ENCODE measurements around the gene NEK11. TPM values are rescaled to one million over a fixed set of nuclear protein-coding genes. Genes with fewer than 3 reads are reported as not detected.
"Not testable (repeated sequence)": the region's sequence is repeated elsewhere in the genome, so short reads cannot be mapped to it uniquely, and the experiment has no call there.

Gene NEK11
- total RNA-seq, 1 donor, result 10.4 TPM

DNA sequence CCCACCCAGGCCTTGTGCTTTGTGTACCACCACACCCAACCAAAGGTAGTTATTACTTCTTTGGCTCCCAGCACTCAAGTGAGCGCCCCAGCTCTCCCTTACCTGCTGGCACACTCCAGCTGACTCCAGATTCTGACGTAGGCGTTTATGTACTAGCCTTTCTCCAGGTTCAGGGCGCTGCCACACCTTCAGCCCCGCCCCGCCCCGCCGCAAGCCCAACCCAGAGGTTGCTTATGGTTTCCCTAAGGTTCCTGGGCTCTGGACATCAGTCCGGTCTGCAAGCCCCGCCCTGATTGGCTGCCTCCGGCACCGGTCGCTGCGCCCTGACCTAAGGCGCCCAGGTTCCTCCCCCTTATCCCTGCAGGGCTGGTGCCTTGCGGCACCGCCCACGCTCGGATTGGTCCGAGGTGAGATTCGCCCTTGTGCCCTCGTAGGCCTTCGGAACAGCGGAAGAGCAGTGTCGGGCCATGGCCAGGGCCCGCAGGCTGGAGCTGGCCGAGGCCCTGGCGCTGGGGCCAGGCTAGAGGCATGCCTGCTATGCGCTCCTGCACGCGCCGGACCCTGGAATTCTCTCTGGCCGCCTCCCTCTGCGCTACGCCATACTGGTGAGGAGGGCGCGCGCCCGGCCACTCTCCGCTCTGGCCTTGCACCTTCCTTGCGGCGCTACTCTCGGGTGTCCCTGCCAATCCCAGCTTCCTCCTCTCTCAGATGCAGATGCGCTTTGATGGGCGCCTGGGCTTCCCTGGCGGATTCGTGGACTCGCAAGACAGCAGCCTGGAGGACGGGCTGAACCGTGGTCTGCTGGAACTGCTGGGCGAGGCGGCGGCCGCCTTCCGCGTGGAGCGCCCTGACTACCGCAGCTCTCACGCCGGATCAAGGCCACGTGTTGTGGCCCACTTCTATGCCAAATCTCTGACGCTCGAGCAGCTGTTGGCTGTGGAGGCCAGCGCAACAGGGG is 335.1 kb downstream of the NEK11 start:
- TF ChIP-seq, protein P1, sequence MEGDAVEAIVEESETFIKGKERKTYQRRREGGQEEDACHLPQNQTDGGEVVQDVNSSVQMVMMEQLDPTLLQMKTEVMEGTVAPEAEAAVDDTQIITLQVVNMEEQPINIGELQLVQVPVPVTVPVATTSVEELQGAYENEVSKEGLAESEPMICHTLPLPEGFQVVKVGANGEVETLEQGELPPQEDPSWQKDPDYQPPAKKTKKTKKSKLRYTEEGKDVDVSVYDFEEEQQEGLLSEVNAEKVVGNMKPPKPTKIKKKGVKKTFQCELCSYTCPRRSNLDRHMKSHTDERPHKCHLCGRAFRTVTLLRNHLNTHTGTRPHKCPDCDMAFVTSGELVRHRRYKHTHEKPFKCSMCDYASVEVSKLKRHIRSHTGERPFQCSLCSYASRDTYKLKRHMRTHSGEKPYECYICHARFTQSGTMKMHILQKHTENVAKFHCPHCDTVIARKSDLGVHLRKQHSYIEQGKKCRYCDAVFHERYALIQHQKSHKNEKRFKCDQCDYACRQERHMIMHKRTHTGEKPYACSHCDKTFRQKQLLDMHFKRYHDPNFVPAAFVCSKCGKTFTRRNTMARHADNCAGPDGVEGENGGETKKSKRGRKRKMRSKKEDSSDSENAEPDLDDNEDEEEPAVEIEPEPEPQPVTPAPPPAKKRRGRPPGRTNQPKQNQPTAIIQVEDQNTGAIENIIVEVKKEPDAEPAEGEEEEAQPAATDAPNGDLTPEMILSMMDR (IDR thresholded peaks at IDR 0.05; ENCODE audit: insufficient read depth, low read depth, low read length), result no peak
- peak; percentile 53 for DNase-seq (ENCODE audit: low read depth)
- peak overlapping the region; percentile 58 for H3K4me3 ChIP-seq (ENCODE audit: low read depth, low read length)

GRCh38 chr3:131363275-131363674 is 336.6 kb downstream of the NEK11 start:
- no peak for DNase-seq (ENCODE audit: low read depth)
- TF ChIP-seq, protein P1 (IDR thresholded peaks at IDR 0.05; ENCODE audit: insufficient read depth, low read depth, low read length), result no peak
- no peak overlapping the region for H3K4me3 ChIP-seq (ENCODE audit: low read depth, low read length)

DNA sequence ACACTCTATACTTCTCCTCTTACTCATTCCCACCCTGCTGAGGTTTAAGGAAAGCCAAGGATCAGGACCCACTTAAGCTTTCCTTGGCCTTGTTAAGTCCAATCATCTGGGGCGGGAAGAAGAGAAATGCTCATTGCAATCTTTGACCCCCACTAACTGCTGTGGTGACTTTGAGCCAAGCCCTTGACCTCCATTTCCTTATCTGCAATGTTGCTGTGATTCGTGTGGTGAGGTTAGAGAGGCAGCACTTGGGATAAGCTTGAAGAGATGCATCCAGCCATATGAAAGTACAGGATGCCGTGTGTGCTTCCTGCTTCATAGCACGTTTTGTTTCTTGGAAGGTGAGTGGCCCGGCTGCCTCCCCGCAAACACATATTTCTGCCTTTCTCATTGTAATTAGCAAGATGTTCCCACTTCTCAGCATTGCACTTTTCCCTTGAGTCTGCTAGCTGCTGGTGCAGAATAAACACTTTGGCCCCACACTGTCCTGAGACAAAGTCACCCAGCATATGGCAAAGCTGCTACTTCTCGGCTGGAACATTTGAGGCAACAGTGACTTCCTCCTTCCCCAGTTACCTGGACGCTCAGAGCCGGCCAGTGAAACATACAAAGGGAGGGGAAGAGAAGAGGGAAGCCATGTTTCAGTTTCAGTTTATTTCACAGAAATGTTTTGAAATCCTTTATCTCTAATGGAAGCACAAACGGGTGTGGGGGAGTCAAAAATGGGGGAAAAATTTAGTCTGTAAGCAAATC is 344.4 kb downstream of the NEK11 start:
- H3K4me3 ChIP-seq (ENCODE audit: low read depth, low read length), result no peak overlapping the region
- TF ChIP-seq, protein P1 (IDR thresholded peaks at IDR 0.05; ENCODE audit: insufficient read depth, low read depth, low read length), result no peak
- no peak for DNase-seq (ENCODE audit: low read depth)

DNA sequence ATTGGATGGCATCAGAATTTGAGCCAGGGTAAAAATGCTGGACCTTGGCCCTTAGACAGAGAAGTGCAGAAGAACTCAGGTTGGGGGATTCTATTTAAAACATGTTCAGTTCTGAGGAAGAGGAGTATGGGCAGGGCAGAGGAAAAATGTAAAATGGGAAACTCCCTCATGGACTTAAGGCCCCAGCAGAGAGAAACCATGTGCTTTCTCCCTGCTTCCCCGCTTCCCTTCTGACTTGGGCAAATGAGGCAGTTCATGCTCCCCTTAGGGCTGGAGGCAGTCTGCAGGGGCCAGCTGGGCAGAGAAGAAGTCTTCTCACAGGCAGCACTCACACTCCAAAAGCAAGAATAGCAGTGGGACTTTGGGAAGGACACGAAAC is 345.0 kb downstream of the NEK11 start:
- TF ChIP-seq, protein P1 (IDR thresholded peaks at IDR 0.05; ENCODE audit: insufficient read depth, low read depth, low read length), result no peak
- H3K4me3 ChIP-seq (ENCODE audit: low read depth, low read length), result no peak overlapping the region
- DNase-seq (ENCODE audit: low read depth), result no peak

- no peak overlapping the region for H3K4me3 ChIP-seq (ENCODE audit: low read depth, low read length)
- no peak for DNase-seq (ENCODE audit: low read depth)
- TF ChIP-seq, protein P1 (IDR thresholded peaks at IDR 0.05; ENCODE audit: insufficient read depth, low read depth, low read length), result no peak
Measured at GRCh38 chr3:131374741-131375140, 348.1 kb downstream of the NEK11 start.

GRCh38 chr3:131380821-131381444 is 354.3 kb downstream of the NEK11 start:
- H3K4me3 ChIP-seq (ENCODE audit: low read depth, low read length), result peak overlapping the region; percentile 94
- not testable (repeated sequence) for DNase-seq (ENCODE audit: low read depth)
